Colonic mucosa (tissue), 4 donors: Measurements from ENCODE around the gene TASL. TPM values are rescaled to one million over a fixed set of nuclear protein-coding genes. Genes with fewer than 3 reads are reported as not detected.
"Not testable (repeated sequence)": the region's sequence is repeated elsewhere in the genome, so short reads cannot be mapped to it uniquely, and the experiment has no call there.

Experiments used
- DNase-seq: peaks from one replicate; pipeline ENCODE4 v3.0.0-alpha.2; 2020
- H3K27ac ChIP-seq: fragments of 200-600 bp; one replicate; pipeline ENCODE4 v1.8.0; 2021
- H3K27me3 ChIP-seq: fragments of 200-600 bp; one replicate; pipeline ENCODE4 v1.8.0; 2021
- H3K36me3 ChIP-seq: fragments of 200-600 bp; one replicate; pipeline ENCODE4 v1.8.0; 2021
- H3K4me1 ChIP-seq: fragments of 200-600 bp; one replicate; pipeline ENCODE4 v1.8.0; 2021; ENCODE audit warnings: mild to moderate bottlenecking
- H3K4me3 ChIP-seq: fragments of 200-600 bp; one replicate; pipeline ENCODE4 v1.8.0; 2021
- H3K9ac ChIP-seq, 2 donors: one replicate each; pipeline ENCODE4 v1.7.0; 2013; ENCODE audit warnings: control low read depth in 2 of 2, low read depth in 2 of 2, low read length in 2 of 2
- H3K9me3 ChIP-seq: fragments of 200-600 bp; one replicate; pipeline ENCODE4 v1.8.0; 2021
- intact Hi-C: fragments of 100-400 bp; cut with DNase I; formaldehyde crosslinking; loops from one replicate; pipeline ENCODE4 v1.14.1; 2022
- total RNA-seq, 2 donors: library from RNA; stranded (reverse); fragmentation: NEBNext Ultra II Directional in 1 of 2; extraction: Animal tissue kit (Norgen Biotek cat#: 25700) in 1 of 2; gene quantifications; one replicate each; pipeline ENCODE4 v1.2.1, GENCODE V29; 2021
- TF ChIP-seq, protein P1 (sequence below): fragments of 200-600 bp; IDR thresholded peaks from one replicate; pipeline ENCODE4 v1.8.0; 2022; ENCODE audit warnings: antibody characterized with exemption, mild to moderate bottlenecking
- donor health status: healthy.
- donor health status: DM: no; HTN: no; CAD: no.
- donor health status: DM: no; HTN: no; CAD: no.

Gene TASL
- total RNA-seq, 2 donors from 2014 or later: 0.49 to 1.1 TPM

DNA sequence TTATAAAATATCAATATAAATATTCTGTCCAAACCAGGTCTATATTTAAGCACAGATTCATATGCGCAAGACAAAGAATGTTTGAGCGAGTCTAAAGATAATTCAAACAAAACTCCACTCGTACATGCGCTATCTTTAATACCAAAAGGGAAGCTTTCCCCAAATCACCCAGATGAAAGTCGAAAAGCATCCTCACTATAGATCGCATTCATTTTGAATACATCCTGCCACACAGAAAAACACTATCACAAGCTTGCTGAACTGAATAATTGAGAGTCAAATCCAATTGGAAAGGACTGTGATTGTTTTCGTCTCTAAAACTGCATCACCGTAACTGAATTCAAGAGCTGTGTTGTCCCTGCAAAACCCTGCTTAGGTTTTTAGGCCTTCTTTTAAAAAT is 685 bp downstream of the TASL start:
- Histone ChIP-seq H3K4me3 (no peak overlapping the region), H3K9me3 (no peaks in the 10 kb centered on the region), H3K27me3 (no peaks in the 10 kb centered on the region), H3K27ac (peak overlapping the region; percentile 51), H3K9ac (peak overlapping the region in 1 of 2 donors; percentile 26), H3K4me1 (no peaks in the 10 kb centered on the region), H3K36me3 (no peaks in the 10 kb centered on the region)
- intact Hi-C loops: no loop called here
- TF ChIP-seq, protein P1, sequence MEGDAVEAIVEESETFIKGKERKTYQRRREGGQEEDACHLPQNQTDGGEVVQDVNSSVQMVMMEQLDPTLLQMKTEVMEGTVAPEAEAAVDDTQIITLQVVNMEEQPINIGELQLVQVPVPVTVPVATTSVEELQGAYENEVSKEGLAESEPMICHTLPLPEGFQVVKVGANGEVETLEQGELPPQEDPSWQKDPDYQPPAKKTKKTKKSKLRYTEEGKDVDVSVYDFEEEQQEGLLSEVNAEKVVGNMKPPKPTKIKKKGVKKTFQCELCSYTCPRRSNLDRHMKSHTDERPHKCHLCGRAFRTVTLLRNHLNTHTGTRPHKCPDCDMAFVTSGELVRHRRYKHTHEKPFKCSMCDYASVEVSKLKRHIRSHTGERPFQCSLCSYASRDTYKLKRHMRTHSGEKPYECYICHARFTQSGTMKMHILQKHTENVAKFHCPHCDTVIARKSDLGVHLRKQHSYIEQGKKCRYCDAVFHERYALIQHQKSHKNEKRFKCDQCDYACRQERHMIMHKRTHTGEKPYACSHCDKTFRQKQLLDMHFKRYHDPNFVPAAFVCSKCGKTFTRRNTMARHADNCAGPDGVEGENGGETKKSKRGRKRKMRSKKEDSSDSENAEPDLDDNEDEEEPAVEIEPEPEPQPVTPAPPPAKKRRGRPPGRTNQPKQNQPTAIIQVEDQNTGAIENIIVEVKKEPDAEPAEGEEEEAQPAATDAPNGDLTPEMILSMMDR: no peak
- DNase-seq: no peak

DNA sequence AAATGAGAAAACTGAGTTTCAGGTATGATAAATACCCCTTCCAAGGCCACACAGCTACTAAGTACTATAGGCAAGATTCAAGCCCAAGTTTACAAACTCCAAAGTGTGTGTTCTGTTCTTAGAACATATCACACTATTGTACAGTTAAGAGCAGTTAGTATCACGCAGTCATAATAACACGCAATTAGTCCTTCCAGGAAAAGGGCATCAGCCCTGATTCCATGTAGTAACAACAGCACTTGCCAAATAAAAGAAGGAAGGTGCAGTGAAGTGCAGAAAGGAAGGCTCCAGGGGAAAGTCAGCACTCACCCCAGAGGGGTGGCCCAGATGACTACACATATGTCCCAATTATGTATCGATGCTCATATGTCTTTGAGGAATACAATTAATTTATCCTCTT is 4.4 kb downstream of the TASL start:
- Histone ChIP-seq H3K27ac (no peak overlapping the region), H3K27me3 (no peaks in the 10 kb centered on the region), H3K9ac (no peak overlapping the region), H3K36me3 (no peaks in the 10 kb centered on the region), H3K4me3 (no peak overlapping the region), H3K4me1 (no peaks in the 10 kb centered on the region), H3K9me3 (no peaks in the 10 kb centered on the region)
- intact Hi-C loops: no loop called here
- TF ChIP-seq, protein P1: no peak
- DNase-seq: no peak

- Histone ChIP-seq H3K4me3 (no peak overlapping the region), H3K27me3 (no peaks in the 10 kb centered on the region), H3K4me1 (no peaks in the 10 kb centered on the region), H3K36me3 (no peaks in the 10 kb centered on the region), H3K9ac (no peak overlapping the region), H3K9me3 (no peaks in the 10 kb centered on the region), H3K27ac (no peak overlapping the region)
- TF ChIP-seq, protein P1: no peak
- no peak for DNase-seq
- intact Hi-C loops: no loop called here
Measured at GRCh38 chrX:30572678-30573077, 4.9 kb downstream of the TASL start.

- intact Hi-C loops: no loop called here
- Histone ChIP-seq H3K9me3 (no peaks in the 10 kb centered on the region), H3K27me3 (no peaks in the 10 kb centered on the region), H3K4me1 (no peaks in the 10 kb centered on the region), H3K27ac (no peak overlapping the region), H3K4me3 (no peak overlapping the region), H3K36me3 (no peaks in the 10 kb centered on the region), H3K9ac (no peak overlapping the region)
- TF ChIP-seq, protein P1: no peak
- no peak for DNase-seq
Measured at GRCh38 chrX:30572004-30572403, 5.6 kb downstream of the TASL start.

DNA sequence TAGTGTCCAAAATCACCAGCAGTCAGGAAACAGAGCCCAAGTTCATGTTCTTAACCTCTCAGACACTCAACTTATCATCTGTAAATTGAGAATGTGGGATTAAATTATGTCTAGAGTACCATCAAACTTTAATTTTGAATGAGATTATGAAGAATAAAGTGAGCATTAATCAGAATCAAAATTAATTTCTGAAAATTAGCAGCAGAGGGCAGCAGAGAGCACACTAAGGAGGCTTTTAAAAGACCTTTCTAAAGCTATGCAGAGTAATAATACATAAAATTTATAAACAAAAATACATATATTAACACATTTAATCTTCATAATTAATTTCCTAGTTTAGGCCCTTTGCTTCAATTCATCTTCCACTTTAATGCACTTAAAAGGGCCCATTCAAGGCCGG is 7.1 kb downstream of the TASL start:
- no peak overlapping the region for H3K4me3 ChIP-seq
- intact Hi-C loops: no loop called here
- H3K27ac ChIP-seq: no peak overlapping the region
- no peak for DNase-seq
- TF ChIP-seq, protein P1: peak; percentile 60
- no peaks in the 10 kb centered on the region for H3K4me1 ChIP-seq
- H3K9me3 ChIP-seq: no peaks in the 10 kb centered on the region
- no peaks in the 10 kb centered on the region for H3K36me3 ChIP-seq
- H3K27me3 ChIP-seq: no peaks in the 10 kb centered on the region
- no peak overlapping the region for H3K9ac ChIP-seq

DNA sequence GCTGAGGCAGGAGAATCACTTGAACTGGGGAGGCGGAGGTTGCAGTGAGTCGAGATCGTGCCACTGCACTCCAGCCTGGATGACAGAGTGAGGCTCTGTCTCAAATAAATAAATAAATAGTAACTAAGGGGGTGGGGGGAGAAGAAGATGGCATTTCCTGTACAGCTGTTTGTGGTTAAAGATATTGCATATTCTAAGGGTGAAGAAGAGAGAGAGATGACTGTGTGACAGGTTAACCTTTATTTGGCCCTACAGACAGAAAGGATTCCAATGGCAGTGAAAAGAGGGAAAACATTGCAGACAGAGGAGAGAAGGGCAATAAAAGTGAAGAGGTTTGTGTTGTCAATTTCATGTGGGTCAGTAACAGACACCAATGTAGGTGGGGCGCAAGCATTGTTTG is 9.4 kb downstream of the TASL start:
- Histone ChIP-seq H3K27ac (no peak overlapping the region), H3K9ac (no peak overlapping the region), H3K4me1 (no peaks in the 10 kb centered on the region), H3K9me3 (no peaks in the 10 kb centered on the region), H3K4me3 (no peak overlapping the region), H3K36me3 (no peaks in the 10 kb centered on the region), H3K27me3 (no peaks in the 10 kb centered on the region)
- DNase-seq: no peak
- TF ChIP-seq, protein P1: no peak
- intact Hi-C loops: loop anchor here (5.0 kb wide), 1 partner anchor 144 kb away; no protein-coding TSS in a partner anchor

- H3K27me3 ChIP-seq, H3K4me1 ChIP-seq, H3K9me3 ChIP-seq, H3K36me3 ChIP-seq, H3K9ac ChIP-seq, H3K4me3 ChIP-seq, DNase-seq, H3K27ac ChIP-seq, intact Hi-C loops: not testable (repeated sequence)
Measured at GRCh38 chrX:30563070-30563469, 14.5 kb downstream of the TASL start.
